Activated effector memory CD4-positive, alpha-beta T cell treated with Interleukin-2 at 50 U/mL for 16 hours (primary cell): Measurements from ENCODE around the gene VWC2L.

ENCODE experiments used
- DNase-seq: peaks from one replicate; pipeline ENCODE4 v3.0.0-alpha.2; 2020

The VWC2L gene

DNA sequence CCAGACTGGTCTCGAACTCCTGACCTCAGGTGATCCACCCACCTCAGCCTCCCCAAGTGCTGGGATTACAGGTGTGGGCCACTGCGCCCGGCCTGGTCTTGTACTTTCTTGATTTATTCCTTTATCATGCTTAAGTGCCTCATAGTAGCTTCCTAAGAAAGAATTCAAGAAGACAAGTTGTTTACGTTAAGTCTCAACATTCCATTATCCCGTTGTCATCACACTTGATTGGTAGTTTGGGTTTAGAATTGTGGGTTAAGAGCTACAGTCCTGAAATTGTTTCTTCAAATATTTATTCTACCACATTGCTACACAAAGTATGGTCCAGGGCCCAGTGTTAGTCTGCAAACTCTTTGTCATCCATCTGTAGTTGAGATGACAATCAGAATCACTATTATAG, 194.0 kb downstream of the VWC2L start:
- no peak for DNase-seq

DNA sequence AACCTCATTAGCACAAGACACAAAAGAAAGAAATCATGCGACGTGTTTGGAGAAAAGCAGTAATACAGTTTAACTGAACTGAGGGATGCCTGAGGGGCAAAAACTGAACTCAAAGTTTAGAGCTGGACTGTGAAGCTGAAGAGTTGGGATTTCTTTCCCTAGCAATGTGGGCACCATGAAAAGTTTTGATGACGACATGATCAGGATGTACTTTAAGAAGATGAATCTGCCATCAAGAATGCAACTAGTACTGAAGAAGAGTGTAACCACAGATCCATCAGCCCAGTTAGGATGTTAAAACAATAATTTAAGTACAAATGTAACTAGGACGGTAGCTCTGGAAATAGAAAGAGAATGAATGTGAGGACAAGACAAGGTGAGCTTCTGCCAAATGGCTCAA, 196.2 kb downstream of the VWC2L start:
- no peak for DNase-seq

DNA sequence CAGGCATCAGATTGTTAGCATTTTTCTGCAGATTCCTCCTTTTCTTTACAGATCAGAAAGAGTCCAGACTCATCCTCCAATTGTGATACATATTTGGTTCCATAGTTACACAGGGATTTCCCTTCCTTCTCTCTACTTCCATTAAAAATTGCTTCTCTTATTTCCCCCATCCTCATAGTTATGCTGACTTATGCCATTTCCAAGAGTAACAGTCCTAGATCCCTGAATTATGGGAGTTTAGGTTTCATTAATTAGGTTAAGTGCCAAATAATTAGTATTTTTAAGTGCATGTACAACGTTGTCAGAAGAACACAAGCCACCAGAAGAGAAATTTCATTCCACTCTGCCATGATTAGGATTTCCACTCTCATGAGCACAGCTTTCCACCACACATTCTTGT, 200.2 kb downstream of the VWC2L start:
- DNase-seq: no peak

DNA sequence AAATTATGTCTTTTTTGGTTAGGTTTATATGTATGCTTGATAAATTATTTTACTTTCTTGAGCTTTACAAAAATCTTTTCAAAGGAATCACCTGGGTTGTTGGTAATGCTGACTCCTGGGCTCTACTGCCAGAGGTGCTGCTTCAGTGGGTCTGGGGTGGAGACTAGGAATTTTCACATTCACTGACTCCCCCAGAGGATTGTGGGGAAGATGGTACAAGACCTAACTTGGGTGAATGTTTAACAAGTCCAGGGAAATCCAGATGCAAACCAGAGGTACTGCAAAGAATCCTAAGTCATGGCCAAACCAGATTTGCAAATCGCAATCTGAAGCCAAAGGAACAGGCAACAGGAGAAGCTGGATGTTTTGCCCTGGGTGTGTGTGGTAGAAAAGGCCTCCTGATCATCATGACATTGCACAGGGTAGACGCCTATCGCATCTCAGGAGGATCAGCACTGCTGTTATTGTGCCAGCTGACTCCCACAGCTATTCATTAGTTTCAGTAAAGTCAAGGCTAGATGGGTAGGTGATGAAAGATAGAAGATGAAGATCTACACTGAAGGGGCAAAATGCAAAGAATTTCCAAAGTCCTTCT, 213.4 kb downstream of the VWC2L start:
- no peak for DNase-seq

DNA sequence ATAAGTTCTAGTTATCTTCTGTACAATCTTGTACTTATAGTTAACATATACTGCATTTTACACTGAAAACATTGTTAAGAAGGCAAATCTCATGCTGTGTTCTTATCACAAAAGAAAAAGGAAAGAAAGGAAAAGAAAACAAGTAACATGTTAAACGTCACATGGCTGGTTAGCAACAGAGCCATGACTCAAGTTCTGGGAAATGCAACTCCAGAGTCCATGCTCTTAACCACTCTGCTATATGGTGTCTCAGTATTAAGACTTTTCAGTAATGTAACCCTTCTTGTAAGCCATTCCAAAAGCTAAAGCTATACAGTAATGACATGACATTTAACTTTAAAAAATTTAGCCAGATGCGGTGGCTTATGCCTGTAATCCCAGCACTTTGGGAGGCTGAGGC, 217.2 kb downstream of the VWC2L start:
- DNase-seq: no peak
